Epithelial cell of esophagus (primary cell): ENCODE measurements around the gene CHD6.

ENCODE experiments used
- DNase-seq: peaks from one replicate; pipeline ENCODE4 v3.0.0; 2010; ENCODE audit warnings: low read depth
- H3K4me3 ChIP-seq: 2 replicates; pipeline ENCODE4 v1.5.1; 2011; ENCODE audit warnings: mild to moderate bottlenecking, low read length, control low read depth
- CTCF ChIP-seq: IDR thresholded peaks from 2 replicates; pipeline ENCODE4 v1.5.1; 2011; ENCODE audit warnings: low read depth, mild to moderate bottlenecking, low read length, control low read depth, inconsistent platforms; ENCODE audit not compliant: insufficient read depth; ENCODE audit errors: missing control alignments

CHD6 gene

GRCh38 chr20:41360831-41361756 is 257.1 kb downstream of the CHD6 start:
- DNase-seq, result no peak
- TF ChIP-seq CTCF, result no peak
- H3K4me3 ChIP-seq, result no peak overlapping the region

GRCh38 chr20:41359541-41360011 is 258.6 kb downstream of the CHD6 start:
- DNase-seq, result no peak
- no peak overlapping the region for H3K4me3 ChIP-seq
- no peak for TF ChIP-seq CTCF

- TF ChIP-seq CTCF, result no peak
- no peak for DNase-seq
Measured at GRCh38 chr20:41358717-41359116, 259.5 kb downstream of the CHD6 start.

GRCh38 chr20:41358230-41358629 is 259.9 kb downstream of the CHD6 start:
- no peak for TF ChIP-seq CTCF
- no peak overlapping the region for H3K4me3 ChIP-seq
- no peak for DNase-seq

More at GRCh38 chr20:41358717-41359116, 259.5 kb downstream of the CHD6 start:
- no peak overlapping the region for H3K4me3 ChIP-seq

- H3K4me3 ChIP-seq, result no peak overlapping the region
- no peak for DNase-seq
- no peak for TF ChIP-seq CTCF
Measured at GRCh38 chr20:41357424-41358163, 260.6 kb downstream of the CHD6 start.

- TF ChIP-seq CTCF, result no peak
- DNase-seq, result no peak
Measured at GRCh38 chr20:41356951-41357350, 261.2 kb downstream of the CHD6 start.

More at GRCh38 chr20:41356951-41357350, 261.2 kb downstream of the CHD6 start:
- no peak overlapping the region for H3K4me3 ChIP-seq
